ENCODE results near the gene QKI.

Gene QKI

GRCh38 chr6:163617549-163617948, 203.0 kb downstream of the QKI start:
- no peak overlapping the region for H3K4me3 ChIP-seq (ENCODE audit: low read depth, low read length)
- no peak for DNase-seq (ENCODE audit: low read depth)
- TF ChIP-seq CTCF (IDR thresholded peaks at IDR 0.05; ENCODE audit: low read depth, low read length, missing control alignments), result no peak

- no peak for TF ChIP-seq CTCF (IDR thresholded peaks at IDR 0.05; ENCODE audit: low read depth, low read length, missing control alignments)
- no peak for DNase-seq (ENCODE audit: low read depth)
- H3K4me3 ChIP-seq (ENCODE audit: low read depth, low read length), result no peak overlapping the region
Measured at GRCh38 chr6:163620101-163620500, 205.6 kb downstream of the QKI start.

GRCh38 chr6:163620670-163621330, 206.3 kb downstream of the QKI start:
- no peak for DNase-seq (ENCODE audit: low read depth)
- no peak overlapping the region for H3K4me3 ChIP-seq (ENCODE audit: low read depth, low read length)
- TF ChIP-seq CTCF (IDR thresholded peaks at IDR 0.05; ENCODE audit: low read depth, low read length, missing control alignments), result no peak

- TF ChIP-seq CTCF (IDR thresholded peaks at IDR 0.05; ENCODE audit: low read depth, low read length, missing control alignments), result no peak
- H3K4me3 ChIP-seq (ENCODE audit: low read depth, low read length), result no peak overlapping the region
- DNase-seq (ENCODE audit: low read depth), result no peak
Measured at GRCh38 chr6:163625265-163625664, 210.7 kb downstream of the QKI start.

- H3K4me3 ChIP-seq (ENCODE audit: low read depth, low read length), result no peak overlapping the region
- no peak for DNase-seq (ENCODE audit: low read depth)
- TF ChIP-seq CTCF (IDR thresholded peaks at IDR 0.05; ENCODE audit: low read depth, low read length, missing control alignments), result no peak
Measured at GRCh38 chr6:163626073-163626867, 211.8 kb downstream of the QKI start.

GRCh38 chr6:163627274-163628062, 212.9 kb downstream of the QKI start:
- H3K4me3 ChIP-seq (ENCODE audit: low read depth, low read length), result no peak overlapping the region
- no peak for DNase-seq (ENCODE audit: low read depth)
- TF ChIP-seq CTCF (IDR thresholded peaks at IDR 0.05; ENCODE audit: low read depth, low read length, missing control alignments), result no peak

Measured in GM12864 (cell line).